Measurements from ENCODE around the gene ZNF784. TPM values are rescaled to one million over a fixed set of nuclear protein-coding genes. Genes with fewer than 3 reads are reported as not detected.

The ZNF784 gene
- total and polyA plus RNA-seq, 12 donors, result 3.5 to 16.3 (median 9.5) TPM

DNA sequence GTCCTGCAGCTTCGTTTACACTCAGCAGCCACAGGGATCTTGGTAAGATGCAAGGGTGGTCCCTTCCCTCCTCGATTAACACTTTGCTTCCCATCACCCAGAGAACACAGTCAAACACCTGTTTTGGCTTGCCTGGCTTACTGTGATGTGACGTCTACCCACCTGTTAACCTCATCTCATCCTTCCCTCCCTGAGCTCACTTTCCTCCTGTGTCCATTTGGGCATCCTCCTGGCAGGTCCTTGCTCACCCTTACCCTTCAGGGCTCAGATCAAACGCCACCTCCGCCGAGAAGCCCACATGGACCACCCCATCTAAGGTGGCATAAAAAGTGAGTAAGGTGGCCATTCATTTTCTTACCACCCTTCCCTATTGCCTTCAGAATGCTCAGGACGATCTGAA, 34.3 kb downstream of the ZNF784 start:
- Histone ChIP-seq H3K9me3 (replicated peaks in 1 of 3) (no peaks in the 10 kb centered on the region), H3K27ac (no peak overlapping the region), H3K4me1 (replicated peaks in 1 of 2) (peaks cover 14 to 25% of the 10 kb centered on the region in 2 donors), H3K27me3 (no peaks in the 10 kb centered on the region), H3K36me3 (replicated peaks in 1 of 2) (peaks cover 0 to 8% of the 10 kb centered on the region in 2 donors), H3K4me3 (no peak overlapping the region)
- TF ChIP-seq POLR2A (IDR thresholded peaks at IDR 0.05), result no peak
- TF ChIP-seq, protein P1, sequence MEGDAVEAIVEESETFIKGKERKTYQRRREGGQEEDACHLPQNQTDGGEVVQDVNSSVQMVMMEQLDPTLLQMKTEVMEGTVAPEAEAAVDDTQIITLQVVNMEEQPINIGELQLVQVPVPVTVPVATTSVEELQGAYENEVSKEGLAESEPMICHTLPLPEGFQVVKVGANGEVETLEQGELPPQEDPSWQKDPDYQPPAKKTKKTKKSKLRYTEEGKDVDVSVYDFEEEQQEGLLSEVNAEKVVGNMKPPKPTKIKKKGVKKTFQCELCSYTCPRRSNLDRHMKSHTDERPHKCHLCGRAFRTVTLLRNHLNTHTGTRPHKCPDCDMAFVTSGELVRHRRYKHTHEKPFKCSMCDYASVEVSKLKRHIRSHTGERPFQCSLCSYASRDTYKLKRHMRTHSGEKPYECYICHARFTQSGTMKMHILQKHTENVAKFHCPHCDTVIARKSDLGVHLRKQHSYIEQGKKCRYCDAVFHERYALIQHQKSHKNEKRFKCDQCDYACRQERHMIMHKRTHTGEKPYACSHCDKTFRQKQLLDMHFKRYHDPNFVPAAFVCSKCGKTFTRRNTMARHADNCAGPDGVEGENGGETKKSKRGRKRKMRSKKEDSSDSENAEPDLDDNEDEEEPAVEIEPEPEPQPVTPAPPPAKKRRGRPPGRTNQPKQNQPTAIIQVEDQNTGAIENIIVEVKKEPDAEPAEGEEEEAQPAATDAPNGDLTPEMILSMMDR (IDR thresholded peaks at IDR 0.05), result no peak
- no peak for DNase-seq
- intact Hi-C loops (cut with DNase I), result no loop called here
- WGBS, 4 donors, result 59 to 67% (median 63%) methylated on average over 7 of the region's 7 CpGs

- no peak overlapping the region for H3K4me3 ChIP-seq
- H3K4me1 ChIP-seq (replicated peaks in 1 of 2), result peaks cover 14 to 25% of the 10 kb centered on the region in 2 donors
- H3K9me3 ChIP-seq (replicated peaks in 1 of 3), result no peaks in the 10 kb centered on the region
- peaks cover 0 to 8% of the 10 kb centered on the region in 2 donors for H3K36me3 ChIP-seq (replicated peaks in 1 of 2)
- H3K27me3 ChIP-seq, result no peaks in the 10 kb centered on the region
- no peak overlapping the region for H3K27ac ChIP-seq
- WGBS, 4 donors, result 86 to 89% (median 87%) methylated on average over 8 of the region's 8 CpGs
- no peak for DNase-seq
- intact Hi-C loops (cut with DNase I), result no loop called here
- TF ChIP-seq, protein P1 (IDR thresholded peaks at IDR 0.05), result no peak
- TF ChIP-seq POLR2A (IDR thresholded peaks at IDR 0.05), result no peak
Observed at GRCh38 chr19:55588738-55589137, 35.6 kb downstream of the ZNF784 start.

DNA sequence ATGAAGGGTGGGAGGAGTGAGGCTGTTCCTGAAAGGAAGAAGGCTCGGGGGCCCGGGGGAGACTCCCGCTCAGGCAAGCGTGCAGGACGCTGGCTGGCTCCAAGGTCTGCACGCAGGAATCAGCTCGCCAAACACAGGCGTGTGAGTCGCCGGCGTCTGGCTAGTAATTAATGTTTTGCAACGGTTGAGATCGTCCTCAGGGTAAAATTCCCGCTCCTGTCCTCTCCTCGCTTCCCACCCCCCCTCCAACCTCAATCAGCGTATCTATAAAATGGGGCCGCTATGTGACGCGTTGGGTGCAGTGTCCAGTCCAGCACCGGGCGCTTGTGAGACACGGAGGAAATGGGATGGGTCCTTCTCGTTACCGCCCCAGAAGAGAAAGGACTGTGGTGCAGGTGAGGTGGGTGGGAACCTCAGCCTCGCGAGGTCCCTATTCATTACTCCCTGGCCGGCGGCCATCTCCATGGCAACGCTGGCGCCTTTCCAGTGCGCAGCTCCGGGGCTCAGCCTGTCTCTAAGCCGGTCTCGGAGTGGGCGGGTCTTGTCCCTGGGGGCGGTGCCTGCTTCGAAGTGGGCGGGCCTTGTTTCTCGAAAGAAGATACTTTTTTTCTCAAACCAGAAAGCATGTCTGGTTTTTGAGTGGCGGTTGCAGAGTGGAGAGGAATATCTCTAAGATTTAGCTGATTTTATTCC, 37.2 kb downstream of the ZNF784 start:
- peaks cover 0 to 1% of the 10 kb centered on the region in 2 donors for H3K36me3 ChIP-seq (replicated peaks in 1 of 2)
- H3K4me3 ChIP-seq, result peak overlapping the region in 2 of 4 donors; percentile 1 to 41
- intact Hi-C loops (cut with DNase I), result no loop called here
- peak; percentile 95 to 99 (median 97) for DNase-seq
- H3K27me3 ChIP-seq, result no peaks in the 10 kb centered on the region
- 0 to 2% (median 1%) methylated on average over 35 to 40 of the region's 40 CpGs for WGBS, 4 donors
- no peaks in the 10 kb centered on the region for H3K9me3 ChIP-seq (replicated peaks in 1 of 3)
- no peak for TF ChIP-seq POLR2A (IDR thresholded peaks at IDR 0.05)
- TF ChIP-seq, protein P1 (IDR thresholded peaks at IDR 0.05), result no peak
- peaks cover 14 to 25% of the 10 kb centered on the region in 2 donors for H3K4me1 ChIP-seq (replicated peaks in 1 of 2)
- peak overlapping the region in 1 of 5 donors; percentile 11 for H3K27ac ChIP-seq

GRCh38 chr19:55585658-55586339, 38.6 kb downstream of the ZNF784 start:
- 2 to 12% (median 5%) methylated on average over 24 to 36 of the region's 36 CpGs for whole genome bisulfite sequencing, 4 donors

More at GRCh38 chr19:55585658-55586339, 38.6 kb downstream of the ZNF784 start:
- Histone ChIP-seq H3K36me3 (replicated peaks in 1 of 2) (no peaks in the 10 kb centered on the region), H3K4me1 (replicated peaks in 1 of 2) (peaks cover 26 to 32% of the 10 kb centered on the region in 2 donors), H3K27ac (peak overlapping the region in 4 of 5 donors; percentile 13 to 77 (median 66)), H3K27me3 (no peaks in the 10 kb centered on the region), H3K9me3 (replicated peaks in 1 of 3) (no peaks in the 10 kb centered on the region), H3K4me3 (peak overlapping the region in 2 of 4 donors; percentile 26 to 55)
- DNase-seq, result peak; percentile 76 to 89 (median 83)
- TF ChIP-seq POLR2A (IDR thresholded peaks at IDR 0.05), result no peak
- TF ChIP-seq, protein P1 (IDR thresholded peaks at IDR 0.05), result no peak
- intact Hi-C loops (cut with DNase I), result no loop called here
